MV-4-11 (cell line): ENCODE data around the gene HPCAL4.

Source experiments
- DNase-seq: peaks from one replicate; lab custom pipeline; 2025; lab: John Stamatoyannopoulos, UW

HPCAL4 gene

GRCh38 chr1:39676948-39677548 lies 14.2 kb downstream of the HPCAL4 start:
- DNase-seq = peak; percentile 10

- DNase-seq = no peak
Measured at GRCh38 chr1:39675220-39675619, 16.0 kb downstream of the HPCAL4 start.

- no peak for DNase-seq
Measured at GRCh38 chr1:39673215-39673614, 18.0 kb downstream of the HPCAL4 start.

GRCh38 chr1:39672551-39672947 lies 18.7 kb downstream of the HPCAL4 start:
- peak; percentile 16 for DNase-seq

GRCh38 chr1:39671793-39672550 lies 19.3 kb downstream of the HPCAL4 start, which contains the start of gene NT5C1A:
TSS of gene NT5C1A (minus strand) at chr1:39672107. CDS start at chr1:39672038, 69 bp downstream.
- DNase-seq = no peak

- DNase-seq = no peak
Measured at GRCh38 chr1:39671433-39671792, 19.8 kb downstream of the HPCAL4 start.

GRCh38 chr1:39670689-39671088 lies 20.5 kb downstream of the HPCAL4 start:
- no peak for DNase-seq

GRCh38 chr1:39668894-39669293 lies 22.3 kb downstream of the HPCAL4 start:
- no peak for DNase-seq

- DNase-seq = no peak
Measured at GRCh38 chr1:39668111-39668510, 23.1 kb downstream of the HPCAL4 start.

- DNase-seq = no peak
Measured at GRCh38 chr1:39666772-39667171, 24.5 kb downstream of the HPCAL4 start.

- DNase-seq = no peak
Measured at GRCh38 chr1:39663559-39663958, 27.7 kb downstream of the HPCAL4 start.

GRCh38 chr1:39662861-39663260 lies 28.4 kb downstream of the HPCAL4 start:
- no peak for DNase-seq

GRCh38 chr1:39659538-39659937 lies 31.7 kb downstream of the HPCAL4 start:
- no peak for DNase-seq

GRCh38 chr1:39659110-39659509 lies 32.1 kb downstream of the HPCAL4 start:
- DNase-seq = no peak

GRCh38 chr1:39657923-39658485 lies 33.2 kb downstream of the HPCAL4 start:
- DNase-seq = peak; percentile 77

GRCh38 chr1:39657402-39657801 lies 33.8 kb downstream of the HPCAL4 start:
- no peak for DNase-seq

- DNase-seq = no peak
Measured at GRCh38 chr1:39656391-39656790, 34.8 kb downstream of the HPCAL4 start.

GRCh38 chr1:39655578-39656268 lies 35.5 kb downstream of the HPCAL4 start:
- no peak for DNase-seq

- no peak for DNase-seq
Measured at GRCh38 chr1:39654291-39654690, 36.9 kb downstream of the HPCAL4 start.

GRCh38 chr1:39653546-39654031 lies 37.6 kb downstream of the HPCAL4 start:
- peak; percentile 68 for DNase-seq

GRCh38 chr1:39652554-39652953 lies 38.7 kb downstream of the HPCAL4 start:
- DNase-seq = no peak

GRCh38 chr1:39652105-39652504 lies 39.1 kb downstream of the HPCAL4 start:
- no peak for DNase-seq

GRCh38 chr1:39650431-39650830 lies 40.8 kb downstream of the HPCAL4 start:
- DNase-seq = no peak
